Erythroblast (primary cell): Measurements from ENCODE around the gene DROSHA.

Experiments used
- GATA1 ChIP-seq: IDR thresholded peaks from 2 replicates; pipeline ENCODE4 v1.6.1; 2011; ENCODE audit warnings: low read depth, mild to moderate bottlenecking, control low read depth, low read length, moderate library complexity
- POLR2A ChIP-seq: IDR thresholded peaks from 2 replicates; pipeline ENCODE4 v1.6.1; 2011; ENCODE audit warnings: mild to moderate bottlenecking, low read length

GRCh38 chr5:31577438-31577837, 45.5 kb upstream of the DROSHA start:
- TF ChIP-seq GATA1: no peak
- no peak for TF ChIP-seq POLR2A
